ENCODE measurements around the gene ZNF385B.

The ZNF385B gene

GRCh38 chr2:179837408-179837807 lies 24.0 kb downstream of the ZNF385B start:
- Histone ChIP-seq H3K36me3 (ENCODE audit: control insufficient read depth in 5 of 5, insufficient read depth in 5 of 5, low read length in 5 of 5) (no peaks in the 10 kb centered on the region), H3K4me3 (ENCODE audit: low read depth in 1 of 5, low read length in 5 of 5) (no peak overlapping the region), H3K27ac (ENCODE audit: low read depth, low read length) (no peak overlapping the region), H3K4me1 (ENCODE audit: control insufficient read depth in 5 of 5, insufficient read depth in 5 of 5, low read length in 5 of 5) (no peaks in the 10 kb centered on the region), H3K9me3 (ENCODE audit: control insufficient read depth in 5 of 5, low read length in 5 of 5) (no peaks in the 10 kb centered on the region), H3K27me3 (ENCODE audit: control insufficient read depth in 5 of 5, insufficient read depth in 4 of 5, low read length in 5 of 5) (peaks cover 0 to 3% (median 0%) of the 10 kb centered on the region in 5 donors), H3K9ac (ENCODE audit: low read length in 5 of 5) (no peak overlapping the region)

GRCh38 chr2:179830043-179830787 lies 31.2 kb downstream of the ZNF385B start:
- Histone ChIP-seq H3K4me1 (ENCODE audit: control insufficient read depth in 5 of 5, insufficient read depth in 5 of 5, low read length in 5 of 5) (no peaks in the 10 kb centered on the region), H3K9ac (ENCODE audit: low read length in 5 of 5) (no peak overlapping the region), H3K4me3 (ENCODE audit: low read depth in 1 of 5, low read length in 5 of 5) (no peak overlapping the region), H3K27me3 (ENCODE audit: control insufficient read depth in 5 of 5, insufficient read depth in 4 of 5, low read length in 5 of 5) (no peaks in the 10 kb centered on the region), H3K36me3 (ENCODE audit: control insufficient read depth in 5 of 5, insufficient read depth in 5 of 5, low read length in 5 of 5) (no peaks in the 10 kb centered on the region), H3K27ac (ENCODE audit: low read depth, low read length) (no peak overlapping the region), H3K9me3 (ENCODE audit: control insufficient read depth in 5 of 5, low read length in 5 of 5) (no peaks in the 10 kb centered on the region)

GRCh38 chr2:179826297-179826696 lies 35.1 kb downstream of the ZNF385B start:
- no peaks in the 10 kb centered on the region for H3K27me3 ChIP-seq (ENCODE audit: control insufficient read depth in 5 of 5, insufficient read depth in 4 of 5, low read length in 5 of 5)
- H3K36me3 ChIP-seq (ENCODE audit: control insufficient read depth in 5 of 5, insufficient read depth in 5 of 5, low read length in 5 of 5), result no peaks in the 10 kb centered on the region
- H3K9me3 ChIP-seq (ENCODE audit: control insufficient read depth in 5 of 5, low read length in 5 of 5), result no peaks in the 10 kb centered on the region
- H3K27ac ChIP-seq (ENCODE audit: low read depth, low read length), result no peak overlapping the region
- H3K4me1 ChIP-seq (ENCODE audit: control insufficient read depth in 5 of 5, insufficient read depth in 5 of 5, low read length in 5 of 5), result no peaks in the 10 kb centered on the region
- H3K9ac ChIP-seq (ENCODE audit: low read length in 5 of 5), result no peak overlapping the region
- no peak overlapping the region for H3K4me3 ChIP-seq (ENCODE audit: low read depth in 1 of 5, low read length in 5 of 5)

- Histone ChIP-seq H3K9me3 (ENCODE audit: control insufficient read depth in 5 of 5, low read length in 5 of 5) (no peaks in the 10 kb centered on the region), H3K36me3 (ENCODE audit: control insufficient read depth in 5 of 5, insufficient read depth in 5 of 5, low read length in 5 of 5) (no peaks in the 10 kb centered on the region), H3K9ac (ENCODE audit: low read length in 5 of 5) (no peak overlapping the region), H3K27ac (ENCODE audit: low read depth, low read length) (no peak overlapping the region), H3K4me1 (ENCODE audit: control insufficient read depth in 5 of 5, insufficient read depth in 5 of 5, low read length in 5 of 5) (no peaks in the 10 kb centered on the region), H3K27me3 (ENCODE audit: control insufficient read depth in 5 of 5, insufficient read depth in 4 of 5, low read length in 5 of 5) (no peaks in the 10 kb centered on the region), H3K4me3 (ENCODE audit: low read depth in 1 of 5, low read length in 5 of 5) (no peak overlapping the region)
These were observed 35.9 kb downstream of the ZNF385B start for GRCh38 chr2:179825494-179825893.

- H3K27me3 ChIP-seq (ENCODE audit: control insufficient read depth in 5 of 5, insufficient read depth in 4 of 5, low read length in 5 of 5), result no peaks in the 10 kb centered on the region
- no peak overlapping the region for H3K9ac ChIP-seq (ENCODE audit: low read length in 5 of 5)
- no peak overlapping the region for H3K4me3 ChIP-seq (ENCODE audit: low read depth in 1 of 5, low read length in 5 of 5)
These were observed 36.5 kb downstream of the ZNF385B start for GRCh38 chr2:179824961-179825360.

GRCh38 chr2:179822540-179822939 lies 38.9 kb downstream of the ZNF385B start:
- Histone ChIP-seq H3K4me1 (ENCODE audit: control insufficient read depth in 5 of 5, insufficient read depth in 5 of 5, low read length in 5 of 5) (peaks cover 0 to 3% (median 0%) of the 10 kb centered on the region in 5 donors), H3K27me3 (ENCODE audit: control insufficient read depth in 5 of 5, insufficient read depth in 4 of 5, low read length in 5 of 5) (no peaks in the 10 kb centered on the region), H3K9ac (ENCODE audit: low read length in 5 of 5) (no peak overlapping the region), H3K4me3 (ENCODE audit: low read depth in 1 of 5, low read length in 5 of 5) (no peak overlapping the region), H3K36me3 (ENCODE audit: control insufficient read depth in 5 of 5, insufficient read depth in 5 of 5, low read length in 5 of 5) (no peaks in the 10 kb centered on the region), H3K9me3 (ENCODE audit: control insufficient read depth in 5 of 5, low read length in 5 of 5) (no peaks in the 10 kb centered on the region), H3K27ac (ENCODE audit: low read depth, low read length) (no peak overlapping the region)

More at GRCh38 chr2:179824961-179825360, 36.5 kb downstream of the ZNF385B start:
- no peaks in the 10 kb centered on the region for H3K9me3 ChIP-seq (ENCODE audit: control insufficient read depth in 5 of 5, low read length in 5 of 5)
- no peaks in the 10 kb centered on the region for H3K36me3 ChIP-seq (ENCODE audit: control insufficient read depth in 5 of 5, insufficient read depth in 5 of 5, low read length in 5 of 5)
- H3K4me1 ChIP-seq (ENCODE audit: control insufficient read depth in 5 of 5, insufficient read depth in 5 of 5, low read length in 5 of 5), result no peaks in the 10 kb centered on the region
- no peak overlapping the region for H3K27ac ChIP-seq (ENCODE audit: low read depth, low read length)

- no peaks in the 10 kb centered on the region for H3K27me3 ChIP-seq (ENCODE audit: control insufficient read depth in 5 of 5, insufficient read depth in 4 of 5, low read length in 5 of 5)
- H3K4me3 ChIP-seq (ENCODE audit: low read depth in 1 of 5, low read length in 5 of 5), result no peak overlapping the region
- peaks cover 0 to 6% (median 0%) of the 10 kb centered on the region in 5 donors for H3K4me1 ChIP-seq (ENCODE audit: control insufficient read depth in 5 of 5, insufficient read depth in 5 of 5, low read length in 5 of 5)
- no peak overlapping the region for H3K9ac ChIP-seq (ENCODE audit: low read length in 5 of 5)
- H3K36me3 ChIP-seq (ENCODE audit: control insufficient read depth in 5 of 5, insufficient read depth in 5 of 5, low read length in 5 of 5), result no peaks in the 10 kb centered on the region
- H3K9me3 ChIP-seq (ENCODE audit: control insufficient read depth in 5 of 5, low read length in 5 of 5), result no peaks in the 10 kb centered on the region
- H3K27ac ChIP-seq (ENCODE audit: low read depth, low read length), result no peak overlapping the region
These were observed 42.9 kb downstream of the ZNF385B start for GRCh38 chr2:179818546-179818945.

GRCh38 chr2:179817181-179817841 lies 44.1 kb downstream of the ZNF385B start:
- Histone ChIP-seq H3K9me3 (ENCODE audit: control insufficient read depth in 5 of 5, low read length in 5 of 5) (peaks cover 0 to 2% (median 0%) of the 10 kb centered on the region in 5 donors), H3K36me3 (ENCODE audit: control insufficient read depth in 5 of 5, insufficient read depth in 5 of 5, low read length in 5 of 5) (no peaks in the 10 kb centered on the region), H3K27ac (ENCODE audit: low read depth, low read length) (no peak overlapping the region), H3K27me3 (ENCODE audit: control insufficient read depth in 5 of 5, insufficient read depth in 4 of 5, low read length in 5 of 5) (no peaks in the 10 kb centered on the region), H3K4me1 (ENCODE audit: control insufficient read depth in 5 of 5, insufficient read depth in 5 of 5, low read length in 5 of 5) (peaks cover 0 to 6% (median 0%) of the 10 kb centered on the region in 5 donors), H3K9ac (ENCODE audit: low read length in 5 of 5) (no peak overlapping the region), H3K4me3 (ENCODE audit: low read depth in 1 of 5, low read length in 5 of 5) (no peak overlapping the region)

- Histone ChIP-seq H3K4me3 (ENCODE audit: low read depth in 1 of 5, low read length in 5 of 5) (no peak overlapping the region), H3K4me1 (ENCODE audit: control insufficient read depth in 5 of 5, insufficient read depth in 5 of 5, low read length in 5 of 5) (peaks cover 0 to 6% (median 0%) of the 10 kb centered on the region in 5 donors), H3K9ac (ENCODE audit: low read length in 5 of 5) (no peak overlapping the region), H3K27me3 (ENCODE audit: control insufficient read depth in 5 of 5, insufficient read depth in 4 of 5, low read length in 5 of 5) (no peaks in the 10 kb centered on the region), H3K27ac (ENCODE audit: low read depth, low read length) (no peak overlapping the region), H3K36me3 (ENCODE audit: control insufficient read depth in 5 of 5, insufficient read depth in 5 of 5, low read length in 5 of 5) (no peaks in the 10 kb centered on the region), H3K9me3 (ENCODE audit: control insufficient read depth in 5 of 5, low read length in 5 of 5) (peaks cover 0 to 7% (median 0%) of the 10 kb centered on the region in 5 donors)
These were observed 47.4 kb downstream of the ZNF385B start for GRCh38 chr2:179814050-179814449.

- H3K4me1 ChIP-seq (ENCODE audit: control insufficient read depth in 5 of 5, insufficient read depth in 5 of 5, low read length in 5 of 5), result peaks cover 0 to 2% (median 0%) of the 10 kb centered on the region in 5 donors
- no peaks in the 10 kb centered on the region for H3K27me3 ChIP-seq (ENCODE audit: control insufficient read depth in 5 of 5, insufficient read depth in 4 of 5, low read length in 5 of 5)
- no peaks in the 10 kb centered on the region for H3K36me3 ChIP-seq (ENCODE audit: control insufficient read depth in 5 of 5, insufficient read depth in 5 of 5, low read length in 5 of 5)
These were observed 48.9 kb downstream of the ZNF385B start for GRCh38 chr2:179812501-179812900.

More at GRCh38 chr2:179812501-179812900, 48.9 kb downstream of the ZNF385B start:
- Histone ChIP-seq H3K9ac (ENCODE audit: low read length in 5 of 5) (no peak overlapping the region), H3K27ac (ENCODE audit: low read depth, low read length) (no peak overlapping the region), H3K4me3 (ENCODE audit: low read depth in 1 of 5, low read length in 5 of 5) (no peak overlapping the region), H3K9me3 (ENCODE audit: control insufficient read depth in 5 of 5, low read length in 5 of 5) (peaks cover 0 to 7% (median 0%) of the 10 kb centered on the region in 5 donors)

Measured in subcutaneous abdominal adipose tissue (tissue), 5 donors.